Mucosa of descending colon (tissue), 3 donors: ENCODE measurements around the gene TMEM218. TPM values are rescaled to one million over a fixed set of nuclear protein-coding genes. Genes with fewer than 3 reads are reported as not detected.
A peak's percentile ranks its signal among the peaks of the same experiment; 100 is the strongest.

ENCODE experiments used
- ATAC-seq: fragments of 200-7000 bp; cut with Tn5 transposase; one replicate; pipeline ENCODE4 v1.9.1; 2020; ENCODE audit warnings: mild to moderate bottlenecking, moderate library complexity
- DNase-seq, 3 donors: peaks; one replicate each; pipeline ENCODE4 v3.0.0-alpha.2; 2020
- H3K36me3 ChIP-seq: fragments of 200-600 bp; one replicate; pipeline ENCODE4 v1.8.0; 2021; ENCODE audit warnings: low read depth, mild to moderate bottlenecking
- H3K4me1 ChIP-seq: fragments of 200-600 bp; one replicate; pipeline ENCODE4 v1.8.0; 2021; ENCODE audit warnings: low read depth, mild to moderate bottlenecking
- H3K4me3 ChIP-seq: fragments of 200-600 bp; one replicate; pipeline ENCODE4 v1.8.0; 2021; ENCODE audit warnings: mild to moderate bottlenecking
- H3K9me3 ChIP-seq: fragments of 200-600 bp; one replicate; pipeline ENCODE4 v1.8.0; 2021; ENCODE audit warnings: mild to moderate bottlenecking
- intact Hi-C, 2 donors: fragments of 100-400 bp; cut with DNase I in 1 of 2; cut with micrococcal nuclease in 1 of 2; formaldehyde crosslinking; loops; one replicate each; pipeline versions ENCODE4 v1.11.0 to v1.11.1; 2022; cut with DNase I, micrococcal nuclease
- total RNA-seq, 3 donors: library from RNA; stranded (reverse); fragmentation: NEBNext Ultra II Directional in 2 of 3; extraction: Animal tissue kit (Norgen Biotek cat#: 25700) in 2 of 3; gene quantifications; one replicate each; pipeline versions ENCODE4 v1.2.1 to v1.2.4, GENCODE V29; 2021 to 2023
- TF ChIP-seq, protein P1 (sequence below): fragments of 200-600 bp; IDR thresholded peaks from one replicate; pipeline ENCODE4 v1.8.0; 2022; ENCODE audit warnings: antibody characterized with exemption, mild to moderate bottlenecking
- donor health status: DM: no; HTN: no; CAD: no; lungs with moderate emphysema.
- donor health status: DM: no; HTN: no; CAD: no.
- donor health status: DM: no; HTN: yes; CAD: no.

Gene TMEM218
- total RNA-seq, 3 donors from 2014 or later: 12.5 to 16.9 (median 16.1) TPM

DNA sequence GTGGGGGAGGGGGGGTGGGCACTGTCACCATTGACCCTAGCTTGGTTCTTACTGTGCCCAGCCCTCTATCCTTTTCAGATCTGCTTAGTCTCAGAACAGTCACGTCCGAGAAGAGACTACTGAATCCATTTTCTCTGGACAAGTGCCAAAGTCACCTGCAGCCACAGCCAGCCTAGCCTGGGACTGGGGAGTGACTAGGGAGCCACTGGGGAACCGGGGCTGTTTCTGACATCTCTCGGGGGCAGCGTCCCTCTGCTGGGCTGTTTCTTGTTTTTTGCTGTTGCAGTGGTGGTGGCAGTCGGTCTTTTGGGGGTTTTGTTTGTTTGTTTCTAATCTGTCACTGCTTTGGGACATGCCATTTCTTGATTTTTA is 39.6 kb downstream of the TMEM218 start:
- H3K36me3 ChIP-seq: no peaks in the 10 kb centered on the region
- DNase-seq (no peak), ATAC-seq (no peak)
- peaks cover 4% of the 10 kb centered on the region for H3K4me1 ChIP-seq
- TF ChIP-seq, protein P1, sequence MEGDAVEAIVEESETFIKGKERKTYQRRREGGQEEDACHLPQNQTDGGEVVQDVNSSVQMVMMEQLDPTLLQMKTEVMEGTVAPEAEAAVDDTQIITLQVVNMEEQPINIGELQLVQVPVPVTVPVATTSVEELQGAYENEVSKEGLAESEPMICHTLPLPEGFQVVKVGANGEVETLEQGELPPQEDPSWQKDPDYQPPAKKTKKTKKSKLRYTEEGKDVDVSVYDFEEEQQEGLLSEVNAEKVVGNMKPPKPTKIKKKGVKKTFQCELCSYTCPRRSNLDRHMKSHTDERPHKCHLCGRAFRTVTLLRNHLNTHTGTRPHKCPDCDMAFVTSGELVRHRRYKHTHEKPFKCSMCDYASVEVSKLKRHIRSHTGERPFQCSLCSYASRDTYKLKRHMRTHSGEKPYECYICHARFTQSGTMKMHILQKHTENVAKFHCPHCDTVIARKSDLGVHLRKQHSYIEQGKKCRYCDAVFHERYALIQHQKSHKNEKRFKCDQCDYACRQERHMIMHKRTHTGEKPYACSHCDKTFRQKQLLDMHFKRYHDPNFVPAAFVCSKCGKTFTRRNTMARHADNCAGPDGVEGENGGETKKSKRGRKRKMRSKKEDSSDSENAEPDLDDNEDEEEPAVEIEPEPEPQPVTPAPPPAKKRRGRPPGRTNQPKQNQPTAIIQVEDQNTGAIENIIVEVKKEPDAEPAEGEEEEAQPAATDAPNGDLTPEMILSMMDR: no peak
- intact Hi-C loops: no loop called here
- H3K4me3 ChIP-seq: no peak overlapping the region
- H3K9me3 ChIP-seq: no peaks in the 10 kb centered on the region

DNA sequence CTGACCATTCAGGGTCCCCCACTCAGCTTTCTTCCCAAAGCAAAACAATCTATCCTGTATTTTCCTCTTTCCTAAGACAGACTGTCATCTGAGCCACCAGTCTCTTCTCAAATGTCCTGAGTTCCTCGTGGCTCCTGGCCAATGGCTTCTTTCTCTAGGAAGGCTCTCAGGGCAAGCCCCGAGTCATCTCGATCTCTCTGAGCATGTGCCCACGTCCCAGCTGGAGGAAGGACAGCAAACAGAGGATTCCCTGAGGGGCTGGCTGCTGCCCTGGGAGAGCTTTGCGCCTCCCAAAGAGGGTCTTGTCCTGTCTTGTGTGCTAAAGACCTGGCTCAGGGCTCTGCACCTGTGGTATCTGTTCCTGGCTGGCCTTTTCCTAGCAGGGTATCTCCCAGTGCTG is 40.0 kb downstream of the TMEM218 start:
- no peak overlapping the region for H3K4me3 ChIP-seq
- no peaks in the 10 kb centered on the region for H3K9me3 ChIP-seq
- TF ChIP-seq, protein P1: no peak
- peaks cover 4% of the 10 kb centered on the region for H3K4me1 ChIP-seq
- ATAC-seq (no peak), DNase-seq (no peak)
- no peaks in the 10 kb centered on the region for H3K36me3 ChIP-seq
- intact Hi-C loops: no loop called here

DNA sequence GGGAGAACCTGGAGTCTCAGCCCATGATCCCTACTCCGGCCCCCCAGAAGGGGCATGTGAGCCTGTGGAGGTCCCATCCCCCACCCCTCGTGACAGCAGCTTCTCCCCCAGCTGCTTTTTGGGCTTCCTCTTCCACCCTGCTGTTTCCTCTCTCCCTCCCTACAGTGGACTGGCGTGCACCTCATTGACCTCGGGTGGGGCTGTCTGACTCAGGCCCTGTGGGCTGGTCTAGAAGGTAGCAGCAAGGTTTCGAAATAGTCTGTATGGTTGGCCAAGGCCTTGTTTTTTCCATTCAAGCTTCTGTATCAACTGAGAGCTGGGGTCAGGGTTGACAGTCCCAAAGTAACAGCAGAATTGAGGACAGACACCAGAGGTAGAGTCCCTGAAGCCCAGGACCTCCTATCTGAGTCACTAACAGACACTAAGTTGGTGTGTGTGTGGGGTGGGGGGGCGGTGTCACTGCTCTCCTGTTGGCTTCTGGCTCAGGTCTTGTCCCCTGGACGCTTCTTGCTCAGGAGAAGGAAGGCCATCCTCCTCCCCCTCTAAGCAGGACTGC is 40.6 kb downstream of the TMEM218 start:
- Histone ChIP-seq H3K36me3 (no peaks in the 10 kb centered on the region), H3K4me1 (peaks cover 4% of the 10 kb centered on the region), H3K4me3 (no peak overlapping the region), H3K9me3 (no peaks in the 10 kb centered on the region)
- ATAC-seq (peak; percentile 86), DNase-seq (peak; percentile 58 to 77 (median 63))
- TF ChIP-seq, protein P1: no peak
- intact Hi-C loops: no loop called here

DNA sequence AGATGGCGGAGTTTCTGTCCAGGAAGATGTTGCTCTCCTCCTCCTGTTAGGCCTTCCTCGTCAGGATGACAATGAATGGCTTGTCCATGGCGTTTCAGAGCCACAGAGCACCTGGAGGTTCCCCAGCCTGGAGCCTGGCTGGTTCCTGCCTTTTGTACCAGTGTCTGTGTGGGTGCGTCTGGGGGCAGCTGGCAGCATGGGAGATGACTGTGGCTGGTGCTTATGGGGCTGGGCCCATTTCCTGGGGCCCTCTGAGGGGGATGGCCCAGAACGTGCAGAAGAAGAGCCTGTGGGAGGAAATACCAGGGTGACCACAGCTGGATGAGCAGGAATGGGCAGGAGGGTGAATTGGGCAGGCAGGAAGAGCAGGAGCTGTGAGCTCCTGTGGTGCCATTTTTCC is 41.6 kb downstream of the TMEM218 start:
- TF ChIP-seq, protein P1: no peak
- peaks cover 4% of the 10 kb centered on the region for H3K4me1 ChIP-seq

DNA sequence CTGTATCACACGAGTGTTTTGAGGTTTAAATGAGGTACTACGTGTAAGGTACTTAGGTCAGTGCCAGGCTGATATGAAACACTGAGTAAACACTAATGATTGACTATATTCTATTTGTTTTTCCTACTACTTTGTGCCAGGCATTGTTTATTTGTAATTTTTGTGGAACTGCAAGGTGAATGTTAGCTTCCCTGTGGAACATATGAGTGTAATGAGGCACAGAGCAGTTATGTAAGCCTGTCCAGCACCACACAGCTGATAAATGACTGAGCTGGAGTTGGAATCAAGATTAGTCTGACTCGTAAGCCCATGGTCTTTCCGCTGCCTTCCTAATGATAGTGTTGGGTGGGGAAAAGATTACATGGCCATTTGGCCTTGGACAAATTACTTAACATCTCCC is 42.4 kb downstream of the TMEM218 start:
- H3K4me1 ChIP-seq: peaks cover 4% of the 10 kb centered on the region
- ATAC-seq: no peak

More for the DNA sequence above, 41.6 kb downstream of the TMEM218 start:
- Histone ChIP-seq H3K4me3 (no peak overlapping the region), H3K36me3 (no peaks in the 10 kb centered on the region), H3K9me3 (no peaks in the 10 kb centered on the region)
- DNase-seq (no peak), ATAC-seq (no peak)
- intact Hi-C loops: no loop called here

More for the DNA sequence above, 42.4 kb downstream of the TMEM218 start:
- TF ChIP-seq, protein P1: no peak
- Histone ChIP-seq H3K9me3 (no peaks in the 10 kb centered on the region), H3K36me3 (no peaks in the 10 kb centered on the region), H3K4me3 (no peak overlapping the region)
- intact Hi-C loops: no loop called here
- no peak for DNase-seq
